ENCODE results near the gene GADD45GIP1.

DNA sequence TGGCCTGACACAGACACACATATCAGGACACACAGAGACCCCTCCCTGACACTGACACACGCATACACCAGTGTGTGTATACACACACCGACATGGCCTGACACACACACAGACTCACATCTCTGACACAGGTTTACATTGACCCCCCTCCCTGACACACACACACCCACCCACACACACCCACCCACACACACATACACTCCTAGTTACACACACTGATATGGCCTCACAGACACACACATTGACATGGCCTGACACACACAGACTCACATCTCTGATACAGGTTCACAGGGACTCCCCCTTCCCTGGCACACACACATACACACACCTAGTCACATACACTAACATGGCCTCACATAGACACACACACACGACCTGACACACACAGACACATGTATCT lies 33.8 kb upstream of the GADD45GIP1 start:
- TF ChIP-seq, protein P1, sequence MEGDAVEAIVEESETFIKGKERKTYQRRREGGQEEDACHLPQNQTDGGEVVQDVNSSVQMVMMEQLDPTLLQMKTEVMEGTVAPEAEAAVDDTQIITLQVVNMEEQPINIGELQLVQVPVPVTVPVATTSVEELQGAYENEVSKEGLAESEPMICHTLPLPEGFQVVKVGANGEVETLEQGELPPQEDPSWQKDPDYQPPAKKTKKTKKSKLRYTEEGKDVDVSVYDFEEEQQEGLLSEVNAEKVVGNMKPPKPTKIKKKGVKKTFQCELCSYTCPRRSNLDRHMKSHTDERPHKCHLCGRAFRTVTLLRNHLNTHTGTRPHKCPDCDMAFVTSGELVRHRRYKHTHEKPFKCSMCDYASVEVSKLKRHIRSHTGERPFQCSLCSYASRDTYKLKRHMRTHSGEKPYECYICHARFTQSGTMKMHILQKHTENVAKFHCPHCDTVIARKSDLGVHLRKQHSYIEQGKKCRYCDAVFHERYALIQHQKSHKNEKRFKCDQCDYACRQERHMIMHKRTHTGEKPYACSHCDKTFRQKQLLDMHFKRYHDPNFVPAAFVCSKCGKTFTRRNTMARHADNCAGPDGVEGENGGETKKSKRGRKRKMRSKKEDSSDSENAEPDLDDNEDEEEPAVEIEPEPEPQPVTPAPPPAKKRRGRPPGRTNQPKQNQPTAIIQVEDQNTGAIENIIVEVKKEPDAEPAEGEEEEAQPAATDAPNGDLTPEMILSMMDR (IDR thresholded peaks at IDR 0.05) = no peak
- TF ChIP-seq POLR2A (IDR thresholded peaks at IDR 0.05) = no peak

Data from right lobe of liver (tissue), 4 donors.